Caco-2 (cell line): ENCODE data around the gene SLX4IP. TPM values are rescaled to one million over a fixed set of nuclear protein-coding genes. Genes with fewer than 3 reads are reported as not detected.

ENCODE experiments used
- BruUV-seq: library from RNA; stranded (reverse); fragments of 400-500 nt; replicated peaks from 2 replicates; lab custom pipeline; 2021; lab: Mats Ljungman, UMichigan
- CTCF ChIA-PET: fragments of 300-600 bp; sonication (Branson Sonifier 250); formaldehyde crosslinking; loops from one replicate; lab custom pipeline; 2022; ENCODE audit warnings: antibody characterized with exemption; lab: Charles Lee
- POLR2A ChIA-PET: fragments of 300-600 bp; sonication (Branson Sonifier 250); formaldehyde crosslinking; loops from one replicate; lab custom pipeline; 2022; ENCODE audit warnings: antibody characterized with exemption; lab: Charles Lee
- DNase-seq, 2 experiments: peaks; one replicate each; pipeline versions ENCODE4 v3.0.0 to v3.0.0-alpha.2; 2020 to 2022
- H3K27me3 ChIP-seq: replicated peaks from 2 replicates; pipeline ENCODE4 v1.6.0; 2011; ENCODE audit warnings: low read length; ENCODE audit not compliant: control insufficient read depth, insufficient read depth
- H3K36me3 ChIP-seq: 2 replicates; pipeline ENCODE4 v1.5.1; 2011; ENCODE audit warnings: low read length; ENCODE audit not compliant: control insufficient read depth, insufficient read depth
- H3K4me1 ChIP-seq: fragments of 250-450 bp; sonication (Bioruptor Pico); 2 replicates; pipeline ENCODE4 v1.5.1; 2020; ENCODE audit warnings: mild to moderate bottlenecking
- H3K4me3 ChIP-seq: 2 replicates; pipeline ENCODE4 v1.5.1; 2011; ENCODE audit warnings: low read depth, mild to moderate bottlenecking, control low read depth, low read length
- H3K9me3 ChIP-seq: fragments of 250-450 bp; sonication (Bioruptor Pico); 2 replicates; pipeline ENCODE4 v1.5.1; 2020; ENCODE audit warnings: mild to moderate bottlenecking, moderate library complexity
- H3K27ac Mint-ChIP-seq: one replicate; pipeline ENCODE4 v1.8.0; 2022; ENCODE audit warnings: mixed read lengths; ENCODE audit not compliant: unreplicated experiment
- H3K27me3 Mint-ChIP-seq: one replicate; pipeline ENCODE4 v1.8.0; 2022; ENCODE audit warnings: mixed read lengths; ENCODE audit not compliant: insufficient read depth, unreplicated experiment
- H3K36me3 Mint-ChIP-seq: one replicate; pipeline ENCODE4 v1.8.0; 2022; ENCODE audit warnings: mild to moderate bottlenecking, mixed read lengths; ENCODE audit not compliant: insufficient read depth, unreplicated experiment
- H3K4me1 Mint-ChIP-seq: one replicate; pipeline ENCODE4 v1.8.0; 2022; ENCODE audit warnings: low read depth, mixed read lengths; ENCODE audit not compliant: unreplicated experiment
- H3K4me3 Mint-ChIP-seq: one replicate; pipeline ENCODE4 v1.8.0; 2022; ENCODE audit warnings: mild to moderate bottlenecking, moderate library complexity, mixed read lengths; ENCODE audit not compliant: unreplicated experiment
- H3K9me3 Mint-ChIP-seq: one replicate; pipeline ENCODE4 v1.8.0; 2022; ENCODE audit warnings: mixed read lengths; ENCODE audit not compliant: unreplicated experiment
- intact Hi-C: fragments of 100-400 bp; cut with micrococcal nuclease; formaldehyde crosslinking; loops from one replicate; pipeline ENCODE4 v1.10.0; 2022; ENCODE audit not compliant: unreplicated experiment
- total RNA-seq: library from RNA; stranded (reverse); gene quantifications from 2 replicates; pipeline ENCODE4 v1.2.3, GENCODE V29; 2022
- TF ChIP-seq, protein P1 (sequence below), 2 experiments: fragments of 200-600 bp in 1 of 2; IDR thresholded peaks; 1 replicate in 1 of 2; 2 replicates in 1 of 2; pipeline versions ENCODE4 v1.5.1 to v1.8.0; 2011 to 2022; ENCODE audit warnings: antibody characterized with exemption in 1 of 2, control low read depth in 1 of 2, inconsistent platforms in 1 of 2, low read depth in 1 of 2, low read length in 1 of 2, mild to moderate bottlenecking in 1 of 2, moderate library complexity in 1 of 2; ENCODE audit not compliant: insufficient read depth in 1 of 2, severe bottlenecking in 1 of 2, unreplicated experiment in 1 of 2

The SLX4IP gene
- total RNA-seq, 1 experiment from 2014 or later = 8.5 TPM

DNA sequence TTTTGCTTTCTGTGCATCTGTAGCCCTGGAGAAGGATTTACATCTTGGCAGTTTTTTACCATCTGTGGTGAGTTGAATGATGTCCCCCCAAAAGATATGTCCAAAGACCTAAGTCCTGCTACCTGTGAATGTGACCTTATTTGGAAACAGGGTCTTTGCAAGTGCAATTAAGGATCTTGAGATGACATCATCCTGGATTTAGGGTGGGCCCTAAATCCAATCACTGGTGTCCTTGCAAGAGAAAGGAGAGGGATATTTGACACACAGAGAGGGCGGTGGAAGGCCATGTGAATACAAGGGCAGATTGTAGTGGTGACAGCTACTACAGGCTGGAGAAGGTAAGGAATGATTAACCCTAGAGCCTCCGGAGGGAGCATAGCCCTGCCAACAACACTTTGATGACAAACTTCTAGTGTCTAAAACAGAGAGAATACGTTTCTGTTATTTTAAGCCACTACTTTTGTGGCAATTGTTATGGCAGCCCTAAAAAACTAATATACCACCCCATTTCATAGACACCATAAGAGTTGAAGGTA, 36.2 kb upstream of the SLX4IP start:
- H3K4me3 ChIP-seq = no peak overlapping the region
- intact Hi-C loops = no loop called here
- Mint-ChIP-seq H3K4me1 (no peaks in the 10 kb centered on the region), H3K9me3 (no peaks in the 10 kb centered on the region), H3K36me3 (no peaks in the 10 kb centered on the region), H3K27ac (no peak overlapping the region), H3K27me3 (no peaks in the 10 kb centered on the region), H3K4me3 (no peak overlapping the region)
- POLR2A ChIA-PET = no interaction called here
- H3K27me3 ChIP-seq = no peaks in the 10 kb centered on the region
- TF ChIP-seq, protein P1, sequence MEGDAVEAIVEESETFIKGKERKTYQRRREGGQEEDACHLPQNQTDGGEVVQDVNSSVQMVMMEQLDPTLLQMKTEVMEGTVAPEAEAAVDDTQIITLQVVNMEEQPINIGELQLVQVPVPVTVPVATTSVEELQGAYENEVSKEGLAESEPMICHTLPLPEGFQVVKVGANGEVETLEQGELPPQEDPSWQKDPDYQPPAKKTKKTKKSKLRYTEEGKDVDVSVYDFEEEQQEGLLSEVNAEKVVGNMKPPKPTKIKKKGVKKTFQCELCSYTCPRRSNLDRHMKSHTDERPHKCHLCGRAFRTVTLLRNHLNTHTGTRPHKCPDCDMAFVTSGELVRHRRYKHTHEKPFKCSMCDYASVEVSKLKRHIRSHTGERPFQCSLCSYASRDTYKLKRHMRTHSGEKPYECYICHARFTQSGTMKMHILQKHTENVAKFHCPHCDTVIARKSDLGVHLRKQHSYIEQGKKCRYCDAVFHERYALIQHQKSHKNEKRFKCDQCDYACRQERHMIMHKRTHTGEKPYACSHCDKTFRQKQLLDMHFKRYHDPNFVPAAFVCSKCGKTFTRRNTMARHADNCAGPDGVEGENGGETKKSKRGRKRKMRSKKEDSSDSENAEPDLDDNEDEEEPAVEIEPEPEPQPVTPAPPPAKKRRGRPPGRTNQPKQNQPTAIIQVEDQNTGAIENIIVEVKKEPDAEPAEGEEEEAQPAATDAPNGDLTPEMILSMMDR (IDR thresholded peaks at IDR 0.05; ENCODE audit: insufficient read depth in 1 of 2, low read depth in 1 of 2, low read length in 1 of 2, severe bottlenecking in 1 of 2, unreplicated experiment in 1 of 2) = no peak
- no TSS peak for BruUV-seq
- no peak for DNase-seq
- no peaks in the 10 kb centered on the region for H3K36me3 ChIP-seq
- H3K9me3 ChIP-seq = no peaks in the 10 kb centered on the region; the same call in 1 of the 2 replicates
- CTCF ChIA-PET = no interaction called here
- H3K4me1 ChIP-seq = no peaks in the 10 kb centered on the region

DNA sequence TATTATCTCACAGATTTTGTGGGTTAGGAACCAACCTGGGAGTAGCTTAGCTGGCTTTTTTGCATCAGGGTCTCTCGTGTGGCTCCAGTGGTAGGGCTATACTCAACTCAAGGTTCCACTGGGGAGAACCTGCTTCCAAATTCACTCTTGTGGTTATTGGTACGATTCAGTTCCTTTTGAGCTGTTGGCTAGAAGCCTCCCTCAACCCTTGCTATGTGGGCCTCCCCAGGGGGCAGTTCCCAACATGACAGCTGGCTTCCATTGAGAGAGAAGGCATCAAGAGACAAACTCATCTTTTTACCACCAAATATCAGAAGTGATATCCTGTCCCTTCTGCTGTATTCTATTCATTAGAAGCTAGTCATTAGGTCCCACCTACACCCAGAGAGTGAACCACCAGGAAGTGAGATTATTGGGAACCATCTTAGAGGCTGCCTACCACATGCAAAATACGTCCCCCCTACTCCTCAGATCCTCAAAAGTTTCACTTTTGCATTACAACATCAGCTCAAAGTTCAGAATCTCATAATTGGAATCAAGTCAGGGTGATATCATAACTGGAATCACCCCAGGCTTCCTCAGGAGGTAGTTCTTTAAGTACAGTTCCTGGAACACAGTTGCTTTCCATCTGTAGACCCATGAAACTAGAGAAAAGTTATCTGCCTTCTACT, 32.0 kb upstream of the SLX4IP start:
- intact Hi-C loops = no loop called here
- POLR2A ChIA-PET = interaction anchor here (0.5 to 0.9 kb wide), 2 partner anchors 24 to 31 kb away, joined by 3 read pairs; partner anchors contain the start of gene MKKS
- Mint-ChIP-seq H3K4me3 (no peak overlapping the region), H3K27ac (no peak overlapping the region), H3K27me3 (no peaks in the 10 kb centered on the region), H3K9me3 (no peaks in the 10 kb centered on the region), H3K36me3 (no peaks in the 10 kb centered on the region), H3K4me1 (no peaks in the 10 kb centered on the region)
- Histone ChIP-seq H3K4me3 (no peak overlapping the region), H3K9me3 (no peaks in the 10 kb centered on the region), H3K36me3 (no peaks in the 10 kb centered on the region), H3K27me3 (no peaks in the 10 kb centered on the region), H3K4me1 (no peaks in the 10 kb centered on the region)
- no TSS peak for BruUV-seq
- no peak for DNase-seq
- TF ChIP-seq, protein P1 (IDR thresholded peaks at IDR 0.05; ENCODE audit: insufficient read depth in 1 of 2, low read depth in 1 of 2, low read length in 1 of 2, severe bottlenecking in 1 of 2, unreplicated experiment in 1 of 2) = no peak
- CTCF ChIA-PET = no interaction called here

DNA sequence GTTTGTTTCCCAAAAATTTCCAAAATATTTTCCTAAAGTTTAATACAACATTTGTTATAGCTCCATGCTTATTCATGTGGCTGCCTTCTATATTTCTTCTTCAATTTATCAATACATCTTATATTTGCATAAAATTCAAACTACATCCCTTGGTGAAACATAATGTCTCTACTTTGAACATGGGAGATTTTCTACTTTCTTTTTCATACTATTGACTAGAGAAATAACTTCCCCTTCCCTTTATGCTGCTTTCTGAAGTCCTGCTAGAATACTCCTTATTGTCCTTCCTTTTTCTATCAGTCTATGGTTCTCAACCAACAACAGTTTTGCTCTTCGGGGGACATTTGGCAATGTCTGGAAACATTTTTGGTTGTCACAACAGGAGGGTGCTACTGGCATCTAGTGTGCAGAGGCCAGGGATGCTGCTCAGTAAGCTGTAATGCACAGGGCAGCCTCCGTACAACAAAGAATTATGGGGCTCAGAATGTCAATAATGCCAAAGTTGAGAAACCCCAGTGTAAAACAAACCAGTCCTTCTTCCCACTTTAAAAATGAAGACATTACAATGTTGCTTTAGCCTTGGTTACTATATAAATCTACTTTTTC, 31.0 kb upstream of the SLX4IP start:
- intact Hi-C loops = no loop called here
- CTCF ChIA-PET = no interaction called here

More for the DNA sequence above, 31.0 kb upstream of the SLX4IP start:
- no peaks in the 10 kb centered on the region for H3K27me3 ChIP-seq
- H3K9me3 ChIP-seq = no peaks in the 10 kb centered on the region
- no TSS peak for BruUV-seq
- DNase-seq = no peak
- no peak overlapping the region for H3K4me3 ChIP-seq
- H3K36me3 ChIP-seq = no peaks in the 10 kb centered on the region
- no peaks in the 10 kb centered on the region for H3K4me1 ChIP-seq
- Mint-ChIP-seq H3K4me3 (no peak overlapping the region), H3K4me1 (no peaks in the 10 kb centered on the region), H3K9me3 (no peaks in the 10 kb centered on the region), H3K27me3 (no peaks in the 10 kb centered on the region), H3K36me3 (no peaks in the 10 kb centered on the region), H3K27ac (no peak overlapping the region)
- POLR2A ChIA-PET = no interaction called here
- TF ChIP-seq, protein P1 (IDR thresholded peaks at IDR 0.05; ENCODE audit: insufficient read depth in 1 of 2, low read depth in 1 of 2, low read length in 1 of 2, severe bottlenecking in 1 of 2, unreplicated experiment in 1 of 2) = no peak
